Superior temporal gyrus (tissue), 1 donor: Measurements from ENCODE around the gene SMIM41.

Source experiments
- DNase-seq: peaks from one replicate; pipeline ENCODE4 v3.0.0-alpha.2; 2016; ENCODE audit errors: extremely low spot score

Gene SMIM41

DNA sequence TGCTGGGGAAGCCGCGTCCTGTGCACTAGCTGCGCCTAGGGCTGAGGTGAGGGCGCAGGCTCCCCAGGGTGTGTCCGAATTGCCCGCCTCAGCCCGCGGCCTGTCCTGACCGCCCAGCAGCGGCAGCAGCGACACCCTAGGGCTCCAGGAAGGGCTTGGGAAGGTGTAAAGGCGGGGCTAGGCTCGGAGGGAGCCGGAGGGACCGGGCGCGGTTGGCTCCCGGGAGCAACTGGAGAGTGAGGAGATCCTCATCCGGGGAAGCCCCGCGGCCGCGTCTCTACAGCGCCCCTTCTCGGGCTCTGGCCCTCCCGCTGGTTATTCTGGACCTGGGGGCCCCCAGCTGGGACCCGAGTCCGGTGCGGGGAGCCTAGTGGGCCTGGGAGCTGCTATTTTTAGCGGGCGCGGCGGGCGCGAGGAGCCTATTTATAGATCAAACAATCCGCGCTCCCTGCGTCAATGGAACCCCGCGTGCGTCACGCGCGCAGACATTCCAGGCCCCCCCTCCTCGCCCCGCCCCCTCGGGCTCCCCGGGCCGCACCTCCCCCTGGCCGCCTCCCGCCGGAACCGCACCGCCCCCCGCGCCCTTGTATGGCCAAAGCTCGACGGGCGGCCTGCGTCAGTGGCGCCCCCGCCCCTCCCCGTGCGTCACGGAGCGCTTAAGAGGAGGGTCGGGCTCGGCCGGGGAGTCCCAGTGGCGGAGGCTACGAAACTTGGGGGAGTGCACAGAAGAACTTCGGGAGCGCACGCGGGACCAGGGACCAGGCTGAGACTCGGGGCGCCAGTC, 28.6 kb upstream of the SMIM41 start, which contains the start of gene NR4A1:
NR4A1 (plus strand) TSS at position 685 of the 784 bp plus-strand sequence. CDS start 2,887 bp downstream, outside the sequence.
- peak; percentile 81 for DNase-seq

DNA sequence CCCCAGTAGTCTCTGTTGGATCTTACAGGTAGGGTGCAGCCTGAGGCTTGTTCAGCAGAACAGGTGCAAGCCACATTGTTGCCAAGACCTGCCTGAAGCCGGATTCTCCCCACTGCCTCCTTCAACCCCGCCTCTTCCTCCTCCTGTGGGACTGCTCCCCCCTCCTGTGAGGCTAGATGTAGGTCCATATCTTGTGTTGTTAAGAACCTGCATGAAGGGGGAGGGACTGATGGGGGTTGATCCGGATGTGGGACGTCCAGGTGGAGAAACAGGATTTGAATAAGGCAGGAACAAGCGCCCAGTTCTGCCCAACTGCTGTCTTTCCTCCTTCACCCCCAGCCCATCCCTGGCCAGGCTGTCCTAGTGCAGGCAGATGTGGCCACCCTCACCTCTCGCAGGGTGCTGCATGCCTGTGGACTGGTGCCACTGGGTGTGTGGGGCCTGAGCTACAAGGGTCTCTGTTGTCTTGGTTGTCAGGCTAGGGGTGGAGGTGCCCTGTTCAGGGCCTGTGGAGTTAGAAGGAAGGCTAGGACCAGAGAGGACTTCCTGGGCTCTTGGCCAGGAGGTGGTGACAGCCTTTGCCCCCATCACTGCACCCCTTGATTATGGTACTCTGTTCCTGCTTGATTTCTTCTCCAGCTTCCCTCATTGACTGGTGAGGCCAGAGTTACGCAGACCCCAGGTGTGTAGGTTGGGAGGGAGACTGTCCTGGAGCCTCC, 26.9 kb upstream of the SMIM41 start:
- DNase-seq = no peak

DNA sequence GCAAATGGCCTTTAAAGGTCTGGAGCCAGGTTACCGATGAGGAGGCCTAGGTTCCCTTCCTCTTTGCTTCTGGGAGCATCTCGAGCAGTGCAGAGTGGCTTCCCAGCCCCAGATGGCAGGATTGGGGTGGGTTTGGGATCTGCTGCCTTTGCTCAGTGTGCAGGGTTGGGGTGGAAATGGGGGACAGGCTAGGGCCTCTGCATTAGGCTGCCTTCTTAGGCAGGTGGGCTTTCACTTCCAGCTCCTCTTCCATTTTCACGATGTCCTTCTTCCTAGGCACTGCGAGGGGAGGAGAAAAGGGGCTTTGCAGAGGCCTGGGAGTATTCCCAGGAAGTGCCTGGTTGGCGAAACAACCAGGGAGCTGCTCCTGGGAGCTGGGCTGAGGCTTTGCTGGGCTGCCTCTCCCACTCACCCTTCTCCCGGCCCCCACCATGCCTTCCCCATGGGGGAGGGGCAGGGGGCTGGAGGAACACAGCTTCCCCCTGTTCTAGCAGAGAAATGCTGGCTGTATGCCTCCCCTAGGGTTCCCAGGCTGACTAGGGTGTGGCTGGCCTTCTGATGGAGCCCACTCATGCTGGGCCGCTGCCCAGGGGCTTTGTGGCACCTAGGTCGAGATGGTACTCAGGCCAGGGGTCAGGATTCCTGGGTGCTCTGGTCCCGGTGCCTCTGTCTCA, 25.8 kb upstream of the SMIM41 start:
- DNase-seq = no peak

DNA sequence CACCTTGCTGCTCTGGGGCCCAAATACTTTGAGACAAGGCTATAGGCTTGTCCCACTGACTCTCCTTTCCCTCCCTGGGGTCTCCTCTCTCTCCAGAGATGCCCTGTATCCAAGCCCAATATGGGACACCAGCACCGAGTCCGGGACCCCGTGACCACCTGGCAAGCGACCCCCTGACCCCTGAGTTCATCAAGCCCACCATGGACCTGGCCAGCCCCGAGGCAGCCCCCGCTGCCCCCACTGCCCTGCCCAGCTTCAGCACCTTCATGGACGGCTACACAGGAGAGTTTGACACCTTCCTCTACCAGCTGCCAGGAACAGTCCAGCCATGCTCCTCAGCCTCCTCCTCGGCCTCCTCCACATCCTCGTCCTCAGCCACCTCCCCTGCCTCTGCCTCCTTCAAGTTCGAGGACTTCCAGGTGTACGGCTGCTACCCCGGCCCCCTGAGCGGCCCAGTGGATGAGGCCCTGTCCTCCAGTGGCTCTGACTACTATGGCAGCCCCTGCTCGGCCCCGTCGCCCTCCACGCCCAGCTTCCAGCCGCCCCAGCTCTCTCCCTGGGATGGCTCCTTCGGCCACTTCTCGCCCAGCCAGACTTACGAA, 25.2 kb upstream of the SMIM41 start:
- no peak for DNase-seq

DNA sequence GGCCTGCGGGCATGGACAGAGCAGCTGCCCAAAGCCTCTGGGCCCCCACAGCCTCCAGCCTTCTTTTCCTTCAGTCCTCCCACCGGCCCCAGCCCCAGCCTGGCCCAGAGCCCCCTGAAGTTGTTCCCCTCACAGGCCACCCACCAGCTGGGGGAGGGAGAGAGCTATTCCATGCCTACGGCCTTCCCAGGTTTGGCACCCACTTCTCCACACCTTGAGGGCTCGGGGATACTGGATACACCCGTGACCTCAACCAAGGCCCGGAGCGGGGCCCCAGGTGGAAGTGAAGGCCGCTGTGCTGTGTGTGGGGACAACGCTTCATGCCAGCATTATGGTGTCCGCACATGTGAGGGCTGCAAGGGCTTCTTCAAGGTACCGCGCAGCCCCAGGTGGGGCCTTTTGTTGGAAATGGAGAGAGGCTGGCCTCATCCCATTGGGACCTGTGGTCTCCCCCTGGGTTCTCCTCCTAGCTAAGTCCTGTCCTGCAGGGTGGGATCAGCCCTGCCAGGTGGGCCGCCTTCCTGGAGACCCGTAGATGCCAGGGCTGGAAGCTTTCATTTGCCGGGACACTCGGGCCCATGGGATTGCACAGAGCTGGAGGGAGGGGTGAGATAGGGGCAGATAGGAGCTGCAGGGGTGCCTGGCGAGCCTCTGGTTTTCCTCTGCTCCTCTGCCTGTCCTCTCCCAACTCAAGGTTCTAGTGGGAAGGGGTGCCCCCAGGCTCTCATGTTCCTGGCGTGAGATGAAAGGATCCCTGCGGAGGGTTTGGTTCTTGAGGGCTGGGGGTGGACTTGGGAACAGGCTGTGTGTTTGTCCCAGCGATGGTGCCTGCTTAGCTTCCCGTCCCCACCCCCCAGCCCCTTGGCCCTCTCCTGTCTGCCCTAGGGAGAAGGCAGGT, 24.4 kb upstream of the SMIM41 start:
- no peak for DNase-seq

DNA sequence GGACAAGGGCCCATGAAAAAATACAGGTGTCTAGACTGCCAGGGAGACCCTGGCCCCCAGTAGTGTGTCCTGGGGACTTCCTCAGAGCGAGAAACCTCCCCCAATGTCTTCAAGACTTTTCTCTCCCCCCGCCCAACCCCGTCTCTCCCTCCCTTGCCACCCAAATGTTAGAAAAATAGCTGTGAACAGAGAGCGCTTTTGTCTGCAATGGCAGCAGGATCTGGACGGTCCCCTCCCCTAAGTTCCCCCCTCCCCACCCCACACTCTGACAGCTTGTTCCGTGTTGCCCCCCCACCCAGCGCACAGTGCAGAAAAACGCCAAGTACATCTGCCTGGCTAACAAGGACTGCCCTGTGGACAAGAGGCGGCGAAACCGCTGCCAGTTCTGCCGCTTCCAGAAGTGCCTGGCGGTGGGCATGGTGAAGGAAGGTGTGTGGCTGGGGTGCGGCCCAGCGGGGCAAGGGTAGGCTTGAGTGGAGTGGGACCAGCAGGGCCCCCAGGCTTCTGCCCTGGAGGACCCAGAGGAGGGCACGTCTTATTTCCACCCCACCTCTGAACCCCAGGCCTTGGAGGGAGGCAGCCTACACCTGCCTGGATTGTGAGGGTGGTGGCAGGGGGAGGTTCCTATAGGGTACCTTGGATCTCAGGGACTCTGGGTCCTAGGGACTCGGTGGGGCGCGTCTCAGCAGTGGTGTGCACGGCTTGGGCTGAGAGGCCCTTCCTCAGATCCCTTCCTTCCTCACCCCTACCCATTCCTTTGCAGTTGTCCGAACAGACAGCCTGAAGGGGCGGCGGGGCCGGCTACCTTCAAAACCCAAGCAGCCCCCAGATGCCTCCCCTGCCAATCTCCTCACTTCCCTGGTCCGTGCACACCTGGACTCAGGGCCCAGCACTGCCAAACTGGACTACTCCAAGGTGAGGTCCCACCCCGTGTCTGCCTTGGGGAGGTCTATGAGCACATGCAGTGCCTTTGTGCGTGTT, 23.5 kb upstream of the SMIM41 start:
- DNase-seq = peak; percentile 46

DNA sequence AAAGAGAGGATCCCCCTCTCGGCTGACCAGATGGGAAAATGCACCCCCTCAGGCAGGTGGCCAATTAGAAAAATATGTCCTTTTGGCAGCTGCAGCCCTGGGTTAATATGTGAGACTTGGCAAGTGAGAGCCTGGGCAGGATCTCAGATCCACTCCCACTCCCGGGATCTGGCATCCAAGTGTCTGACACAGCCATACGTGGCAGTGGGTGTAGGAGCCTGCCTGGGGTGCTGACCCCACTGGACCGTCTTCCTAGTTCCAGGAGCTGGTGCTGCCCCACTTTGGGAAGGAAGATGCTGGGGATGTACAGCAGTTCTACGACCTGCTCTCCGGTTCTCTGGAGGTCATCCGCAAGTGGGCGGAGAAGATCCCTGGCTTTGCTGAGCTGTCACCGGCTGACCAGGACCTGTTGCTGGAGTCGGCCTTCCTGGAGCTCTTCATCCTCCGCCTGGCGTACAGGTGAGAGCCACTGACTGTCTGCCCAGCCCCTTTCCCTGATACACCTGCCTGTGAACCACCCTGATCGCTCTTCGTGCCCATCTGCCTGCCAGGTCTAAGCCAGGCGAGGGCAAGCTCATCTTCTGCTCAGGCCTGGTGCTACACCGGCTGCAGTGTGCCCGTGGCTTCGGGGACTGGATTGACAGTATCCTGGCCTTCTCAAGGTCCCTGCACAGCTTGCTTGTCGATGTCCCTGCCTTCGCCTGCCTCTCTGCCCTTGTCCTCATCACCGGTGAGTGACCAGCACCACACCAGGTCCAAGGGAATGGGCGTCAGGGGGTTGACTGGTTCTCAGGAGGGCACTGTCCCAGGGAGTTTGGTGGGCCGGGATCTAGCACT, 22.5 kb upstream of the SMIM41 start:
- no peak for DNase-seq

DNA sequence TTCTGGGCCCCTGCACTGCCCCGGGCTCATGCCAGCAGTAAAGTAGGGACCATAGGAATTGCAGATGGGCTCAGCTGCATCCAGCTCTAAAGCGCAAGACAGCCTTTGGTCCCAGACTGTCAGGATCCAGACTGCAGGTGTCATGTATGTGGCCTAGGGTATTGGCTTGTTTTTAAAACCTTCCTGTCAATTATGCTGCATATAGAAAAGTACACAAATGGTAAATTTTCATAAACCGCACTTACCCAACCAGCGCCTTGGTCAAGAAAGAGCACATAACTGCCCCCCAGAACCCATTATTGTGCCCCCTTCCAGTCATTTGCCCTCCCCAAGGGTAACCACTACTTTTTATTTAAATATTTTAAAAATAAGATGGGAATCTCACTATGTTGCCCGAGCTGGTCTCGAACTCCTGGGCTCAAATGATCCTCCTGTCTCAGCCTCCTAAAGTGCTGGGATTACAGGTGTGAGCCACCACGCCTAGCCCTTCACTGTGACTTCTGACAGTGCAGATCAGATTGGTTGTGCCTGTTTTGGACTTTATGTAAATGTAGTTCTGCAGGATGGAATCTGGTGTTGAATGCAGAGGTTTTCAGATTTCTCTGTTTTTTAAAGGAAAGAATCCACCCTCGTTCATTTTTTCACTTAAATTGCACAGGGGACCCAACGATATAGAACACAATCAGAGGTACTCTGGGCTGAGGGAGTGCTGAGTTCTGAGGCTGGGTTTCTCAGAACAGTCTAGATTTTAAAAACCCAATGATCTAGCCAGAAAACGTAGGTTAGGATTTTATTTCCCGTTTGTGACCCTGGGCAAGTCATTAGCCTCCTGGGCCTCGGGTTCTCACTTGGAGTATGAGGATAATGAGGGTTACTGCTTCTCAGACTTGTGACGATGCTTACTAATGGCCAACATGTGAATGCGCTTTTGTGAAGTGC, 21.6 kb upstream of the SMIM41 start:
- DNase-seq = no peak

DNA sequence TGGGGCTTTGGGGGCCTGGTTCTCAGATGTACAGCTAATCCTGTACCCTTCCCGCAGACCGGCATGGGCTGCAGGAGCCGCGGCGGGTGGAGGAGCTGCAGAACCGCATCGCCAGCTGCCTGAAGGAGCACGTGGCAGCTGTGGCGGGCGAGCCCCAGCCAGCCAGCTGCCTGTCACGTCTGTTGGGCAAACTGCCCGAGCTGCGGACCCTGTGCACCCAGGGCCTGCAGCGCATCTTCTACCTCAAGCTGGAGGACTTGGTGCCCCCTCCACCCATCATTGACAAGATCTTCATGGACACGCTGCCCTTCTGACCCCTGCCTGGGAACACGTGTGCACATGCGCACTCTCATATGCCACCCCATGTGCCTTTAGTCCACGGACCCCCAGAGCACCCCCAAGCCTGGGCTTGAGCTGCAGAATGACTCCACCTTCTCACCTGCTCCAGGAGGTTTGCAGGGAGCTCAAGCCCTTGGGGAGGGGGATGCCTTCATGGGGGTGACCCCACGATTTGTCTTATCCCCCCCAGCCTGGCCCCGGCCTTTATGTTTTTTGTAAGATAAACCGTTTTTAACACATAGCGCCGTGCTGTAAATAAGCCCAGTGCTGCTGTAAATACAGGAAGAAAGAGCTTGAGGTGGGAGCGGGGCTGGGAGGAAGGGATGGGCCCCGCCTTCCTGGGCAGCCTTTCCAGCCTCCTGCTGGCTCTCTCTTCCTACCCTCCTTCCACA, 20.7 kb upstream of the SMIM41 start:
- peak; percentile 59 for DNase-seq

DNA sequence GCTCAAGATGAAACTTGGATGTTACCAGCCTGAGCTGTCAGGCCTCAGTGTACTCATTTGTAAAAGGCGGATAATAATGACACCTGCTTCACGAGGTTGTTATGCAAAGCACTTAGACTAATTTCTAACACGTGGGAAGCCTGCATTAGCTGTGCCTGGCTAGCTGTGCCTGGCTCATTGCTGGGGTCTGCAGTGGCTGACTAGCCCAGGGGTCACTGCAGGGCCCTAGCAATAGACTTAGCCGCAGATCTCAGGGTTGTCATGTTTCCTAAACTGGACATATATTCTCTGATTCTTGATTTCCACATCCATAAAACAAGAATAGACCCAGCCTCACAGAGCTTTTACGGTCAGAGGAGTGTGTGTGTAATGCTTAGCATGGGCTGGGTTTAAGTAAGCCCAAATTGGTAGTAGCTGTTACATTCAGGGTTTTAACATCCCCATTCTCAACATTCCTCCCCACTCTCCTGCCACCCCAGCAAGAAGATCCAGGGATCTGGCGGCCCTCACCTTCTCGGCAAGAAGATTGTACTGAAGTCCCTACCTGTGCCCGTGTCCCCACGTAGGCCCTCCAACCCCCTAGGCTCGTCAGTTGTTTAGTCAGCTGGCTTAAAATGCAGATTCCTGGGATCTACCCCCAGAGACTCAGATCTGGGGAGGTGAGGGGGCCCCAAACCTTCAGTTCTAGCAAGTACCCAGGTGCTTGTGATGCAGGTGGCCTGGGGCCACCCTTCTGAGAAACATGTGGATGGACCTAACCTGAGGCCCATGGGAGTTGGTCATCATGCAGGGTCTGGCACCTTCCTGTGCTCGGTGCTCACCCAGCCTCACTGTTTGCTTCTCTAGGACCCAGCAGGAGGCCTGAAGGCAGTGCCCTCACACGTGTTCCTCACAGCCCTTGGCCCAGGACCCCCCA, 19.7 kb upstream of the SMIM41 start:
- DNase-seq = no peak

DNA sequence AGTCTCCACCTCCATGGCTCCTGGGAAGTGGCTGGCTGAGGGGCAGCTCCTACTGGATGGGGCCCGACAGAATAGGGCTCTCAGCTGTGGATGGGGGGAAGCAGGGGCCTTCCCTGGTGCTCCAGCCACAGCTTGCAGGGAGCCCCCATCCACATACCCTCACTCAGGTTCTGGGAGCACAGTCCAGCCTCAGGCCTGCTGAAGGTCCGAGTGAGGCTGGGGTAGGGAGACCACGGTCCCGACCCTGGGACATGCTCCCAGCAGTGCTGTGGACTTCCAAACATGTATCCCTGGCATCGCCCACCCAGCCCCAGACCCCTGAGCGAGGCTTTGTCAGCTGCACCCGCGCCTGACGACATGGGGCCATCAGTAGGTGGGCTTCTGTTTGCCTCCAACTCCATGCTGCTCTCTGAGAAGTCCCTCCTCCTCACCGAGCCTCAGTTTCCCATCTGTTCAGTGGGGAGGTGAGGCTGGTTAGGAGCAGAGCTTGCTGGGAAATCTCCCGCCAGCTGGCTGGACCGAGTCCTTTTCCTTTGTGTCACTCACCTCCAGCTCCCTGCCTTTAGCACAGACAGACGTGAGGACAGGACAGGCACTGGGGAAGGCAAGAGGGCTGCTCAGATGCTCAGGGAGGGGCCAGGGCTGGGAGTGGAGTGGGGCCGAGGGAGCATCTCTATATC, 18.9 kb upstream of the SMIM41 start:
- DNase-seq = no peak

DNA sequence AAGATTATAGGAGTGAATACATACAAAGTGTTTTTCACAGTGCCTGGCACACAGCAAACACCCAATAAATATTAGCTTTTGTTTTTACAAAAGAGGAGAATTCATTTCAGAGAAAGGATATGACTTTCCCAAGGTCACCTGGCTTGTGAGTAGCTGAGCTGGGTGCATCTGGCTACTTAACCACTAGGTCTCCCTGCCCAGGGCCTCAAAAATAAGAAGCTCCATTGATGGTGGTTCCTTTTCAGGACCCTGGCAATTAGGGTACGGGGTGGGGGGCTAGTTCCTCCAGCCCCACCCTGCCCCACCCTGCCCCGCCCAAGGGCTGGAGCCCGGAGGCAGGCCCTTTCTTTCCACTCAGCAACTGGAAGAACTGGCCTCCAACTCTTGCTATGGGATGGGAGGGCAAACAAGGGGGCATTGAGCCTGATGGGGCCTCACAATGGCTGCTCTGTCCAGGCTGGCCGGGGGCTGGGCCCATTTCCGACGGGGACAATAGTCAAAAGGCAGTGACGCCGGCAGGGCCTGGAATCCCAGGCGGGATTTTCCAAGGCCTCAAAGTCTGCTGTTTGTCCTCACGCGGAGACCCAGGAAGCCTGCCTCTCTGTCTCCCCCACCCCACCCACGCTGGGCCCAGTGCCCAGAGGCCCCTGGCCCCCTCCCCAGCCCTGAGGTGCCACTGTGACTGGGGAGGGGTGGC, 17.9 kb upstream of the SMIM41 start:
- peak; percentile 95 for DNase-seq

DNA sequence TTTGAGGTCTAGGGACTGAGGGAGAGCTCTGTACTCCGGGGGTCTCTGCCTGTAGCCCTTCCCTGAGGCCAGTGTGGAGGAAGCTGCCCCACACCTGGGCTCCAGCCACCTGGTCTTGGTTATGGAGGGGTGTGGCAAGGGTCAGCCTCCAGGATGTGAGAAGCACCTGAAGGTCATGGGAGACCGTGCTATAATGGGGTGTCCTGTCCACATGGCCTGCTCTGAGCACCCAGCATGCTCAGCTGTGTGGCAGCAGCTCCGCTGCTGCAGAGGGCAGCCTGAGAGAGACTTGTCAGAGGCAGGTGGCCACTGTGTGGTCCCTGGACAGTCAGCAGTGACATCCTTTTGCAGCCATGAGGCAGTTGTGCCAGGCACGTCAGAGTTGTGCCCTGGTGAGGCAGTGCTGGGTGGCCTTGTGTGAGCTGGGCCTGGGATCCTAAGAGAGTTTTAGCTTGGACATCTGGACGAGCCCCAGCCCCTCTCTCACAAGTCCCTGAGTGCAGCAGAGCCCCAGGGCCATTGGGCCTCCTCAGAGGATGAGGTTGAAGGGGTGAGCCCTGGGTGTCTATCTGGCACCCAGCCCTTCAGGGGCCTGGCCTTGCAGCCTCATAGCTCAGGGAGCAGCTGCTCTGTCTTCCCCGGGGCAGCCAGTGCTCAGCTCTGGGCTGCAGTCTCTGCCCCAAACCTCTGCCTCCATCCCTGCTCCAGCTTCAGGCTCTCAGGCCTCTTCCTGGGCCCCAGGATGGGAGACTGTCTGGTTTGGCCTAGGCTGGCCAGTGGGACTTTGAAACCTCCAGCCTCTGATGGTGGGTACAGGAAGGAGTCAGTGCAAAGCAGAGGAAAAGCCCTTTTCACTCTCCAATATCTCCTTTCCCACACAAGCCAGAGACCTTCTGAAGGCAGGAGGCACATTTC, 17.1 kb upstream of the SMIM41 start:
- DNase-seq = peak; percentile 42
